DND-41 (cell line): ENCODE data around the gene PGBD4.

Source experiments
- ATAC-seq: fragments of 200-7000 bp; cut with Tn5 transposase; 3 replicates; pipeline ENCODE4 v1.9.1; 2021; ENCODE audit warnings: low read depth; ENCODE audit not compliant: insufficient read depth
- DNase-seq: peaks from one replicate; pipeline ENCODE4 v3.0.0-alpha.2; 2020
- H2AFZ ChIP-seq: 2 replicates; pipeline ENCODE4 v1.6.0; 2012; ENCODE audit warnings: low read depth, low read length
- H3K27ac ChIP-seq: 2 replicates; pipeline ENCODE4 v1.5.1; 2012; ENCODE audit warnings: low read length, inconsistent platforms
- H3K27me3 ChIP-seq: fragments of 200-600 bp; sonication (generic); 2 replicates; pipeline ENCODE4 v1.6.0; 2012; ENCODE audit warnings: low read length, mild to moderate bottlenecking, inconsistent platforms; ENCODE audit not compliant: insufficient read depth, poor library complexity
- H3K36me3 ChIP-seq: 2 replicates; pipeline ENCODE4 v1.5.1; 2012; ENCODE audit warnings: low read length, inconsistent platforms; ENCODE audit not compliant: insufficient read depth
- H3K4me1 ChIP-seq: 2 replicates; pipeline ENCODE4 v1.5.1; 2012; ENCODE audit warnings: mild to moderate bottlenecking, low read length; ENCODE audit not compliant: insufficient read depth
- H3K4me2 ChIP-seq: 2 replicates; pipeline ENCODE4 v1.6.0; 2012; ENCODE audit warnings: mild to moderate bottlenecking, moderate library complexity, low read length, inconsistent platforms; ENCODE audit not compliant: insufficient read depth
- H3K4me3 ChIP-seq, 2 experiments: fragments of 200-600 bp in 1 of 2; shearing (Covaris generic) in 1 of 2; 2 replicates each; pipeline ENCODE4 v1.5.1; 2012 to 2016; ENCODE audit warnings: inconsistent platforms in 2 of 2, low read length in 2 of 2, mild to moderate bottlenecking in 2 of 2, low read depth in 1 of 2, moderate library complexity in 1 of 2
- H3K79me2 ChIP-seq: 2 replicates; pipeline ENCODE4 v1.6.0; 2012; ENCODE audit warnings: low read length, inconsistent platforms; ENCODE audit not compliant: insufficient read depth
- H3K9ac ChIP-seq: 2 replicates; pipeline ENCODE4 v1.6.0; 2012; ENCODE audit warnings: low read depth, mild to moderate bottlenecking, inconsistent platforms, low read length, moderate library complexity
- H3K9me3 ChIP-seq: 2 replicates; pipeline ENCODE4 v1.5.1; 2012; ENCODE audit warnings: low read length, moderate library complexity, mild to moderate bottlenecking, inconsistent platforms; ENCODE audit not compliant: insufficient read depth, severe bottlenecking
- H4K20me1 ChIP-seq: 2 replicates; pipeline ENCODE4 v1.6.0; 2012; ENCODE audit warnings: low read length; ENCODE audit not compliant: insufficient read depth
- CTCF ChIP-seq: IDR thresholded peaks from 2 replicates; pipeline ENCODE4 v1.5.1; 2012; ENCODE audit warnings: borderline replicate concordance, low read length, moderate library complexity, mild to moderate bottlenecking; ENCODE audit not compliant: poor library complexity, severe bottlenecking; ENCODE audit errors: extremely low read depth
- EZH2 ChIP-seq: IDR thresholded peaks from 3 replicates; pipeline ENCODE4 v1.6.1; 2012; ENCODE audit warnings: borderline replicate concordance, low read depth, mild to moderate bottlenecking, moderate library complexity, low read length, inconsistent platforms; ENCODE audit not compliant: severe bottlenecking

Gene PGBD4

GRCh38 chr15:34078900-34079299 is 23.0 kb upstream of the PGBD4 start:
- DNase-seq (no peak), ATAC-seq (no peak)
- Histone ChIP-seq H3K4me1 (no peaks in the 10 kb centered on the region), H3K4me3 (no peak overlapping the region), H2AFZ (no peak overlapping the region), H3K27me3 (no peaks in the 10 kb centered on the region), H3K9me3 (no peaks in the 10 kb centered on the region), H3K9ac (no peak overlapping the region), H3K36me3 (no peaks in the 10 kb centered on the region; the same call in 1 of the 2 replicates), H3K79me2 (no peaks in the 10 kb centered on the region), H3K27ac (no peak overlapping the region), H3K4me2 (no peak overlapping the region), H4K20me1 (no peaks in the 10 kb centered on the region)
- no peak for TF ChIP-seq CTCF
- no peak for TF ChIP-seq EZH2

GRCh38 chr15:34079904-34080303 is 22.0 kb upstream of the PGBD4 start:
- DNase-seq: no peak
- Histone ChIP-seq H3K9me3 (no peaks in the 10 kb centered on the region), H3K9ac (no peak overlapping the region), H3K4me1 (no peaks in the 10 kb centered on the region), H3K4me3 (no peak overlapping the region), H3K4me2 (no peak overlapping the region), H4K20me1 (no peaks in the 10 kb centered on the region), H3K36me3 (peaks cover 5% of the 10 kb centered on the region; the same call in 1 of the 2 replicates), H3K27ac (no peak overlapping the region), H3K27me3 (no peaks in the 10 kb centered on the region), H3K79me2 (no peaks in the 10 kb centered on the region), H2AFZ (no peak overlapping the region)
- TF ChIP-seq EZH2 (no peak), CTCF (no peak)
- no peak for ATAC-seq

- no peak overlapping the region for H3K4me3 ChIP-seq
- peaks cover 24% of the 10 kb centered on the region for H3K36me3 ChIP-seq
- H3K27ac ChIP-seq: no peak overlapping the region
- H3K27me3 ChIP-seq: no peaks in the 10 kb centered on the region
- no peaks in the 10 kb centered on the region for H3K4me1 ChIP-seq
- H3K4me2 ChIP-seq: no peak overlapping the region
- no peaks in the 10 kb centered on the region for H3K79me2 ChIP-seq
- H3K9ac ChIP-seq: no peak overlapping the region
- ATAC-seq (no peak), DNase-seq (no peak)
- H4K20me1 ChIP-seq: no peaks in the 10 kb centered on the region
- no peak overlapping the region for H2AFZ ChIP-seq
- no peaks in the 10 kb centered on the region for H3K9me3 ChIP-seq
- no peak for TF ChIP-seq EZH2
- TF ChIP-seq CTCF: no peak
These were observed 17.8 kb upstream of the PGBD4 start for GRCh38 chr15:34084086-34084485.

GRCh38 chr15:34085746-34086145 is 16.1 kb upstream of the PGBD4 start:
- Histone ChIP-seq H3K27me3 (no peaks in the 10 kb centered on the region), H3K4me2 (no peak overlapping the region), H3K9ac (no peak overlapping the region), H3K36me3 (peaks cover 30% of the 10 kb centered on the region), H3K4me3 (no peak overlapping the region), H3K9me3 (no peaks in the 10 kb centered on the region), H2AFZ (no peak overlapping the region), H4K20me1 (no peaks in the 10 kb centered on the region), H3K79me2 (no peaks in the 10 kb centered on the region), H3K27ac (no peak overlapping the region), H3K4me1 (no peaks in the 10 kb centered on the region)
- TF ChIP-seq EZH2: no peak
- no peak for DNase-seq
- ATAC-seq: no peak
